IMR-90 (cell line): ENCODE results near the gene SERBP1. TPM values are rescaled to one million over a fixed set of nuclear protein-coding genes. Genes with fewer than 3 reads are reported as not detected.
A peak's percentile ranks its signal among the peaks of the same experiment; 100 is the strongest.

Experiments
- ATAC-seq: fragments of 200-7000 bp; cut with Tn5 transposase; 2 replicates; pipeline ENCODE4 v1.9.1; 2020; ENCODE audit warnings: low read depth, mild to moderate bottlenecking, moderate library complexity
- BruUV-seq: library from RNA; stranded (reverse); fragments of 400-500 nt; replicated peaks from 2 replicates; lab custom pipeline; 2021; lab: Mats Ljungman, UMichigan
- CTCF ChIA-PET: fragments of 300-600 bp; formaldehyde crosslinking; extraction: SDS; loops from one replicate; lab custom pipeline; 2021; ENCODE audit warnings: antibody characterized with exemption; lab: Yijun Ruan, JAX
- POLR2A ChIA-PET: fragments of 300-600 bp; sonication (Branson Sonifier 250); formaldehyde crosslinking; loops from one replicate; lab custom pipeline; 2022; ENCODE audit warnings: antibody characterized with exemption; ENCODE audit not compliant: unreplicated experiment; lab: Charles Lee
- DNase-seq: peaks from one replicate; pipeline ENCODE4 v3.0.0; 2013
- H2AFZ ChIP-seq: replicated peaks from 2 replicates; pipeline ENCODE3; 2013; ENCODE audit warnings: low read length, mild to moderate bottlenecking; ENCODE audit not compliant: poor library complexity
- H2AK5ac ChIP-seq: 2 replicates; pipeline ENCODE4 v1.6.1; 2013; ENCODE audit warnings: low read depth, low read length, inconsistent platforms
- H2AK9ac ChIP-seq: replicated peaks from 2 replicates; pipeline ENCODE3; 2013; ENCODE audit warnings: mild to moderate bottlenecking, low read depth, low read length, moderate library complexity; ENCODE audit not compliant: poor library complexity
- H2BK120ac ChIP-seq: 2 replicates; pipeline ENCODE4 v1.6.1; 2013; ENCODE audit warnings: low read depth, low read length, inconsistent platforms
- H2BK15ac ChIP-seq: 3 replicates; pipeline ENCODE4 v1.6.1; 2013; ENCODE audit warnings: low read depth, low read length, inconsistent platforms
- H2BK20ac ChIP-seq: 2 replicates; pipeline ENCODE4 v1.6.1; 2013; ENCODE audit warnings: low read depth, mild to moderate bottlenecking, inconsistent platforms, low read length, moderate library complexity
- H2BK5ac ChIP-seq: 2 replicates; pipeline ENCODE4 v1.6.1; 2013; ENCODE audit warnings: mild to moderate bottlenecking, low read depth, low read length, inconsistent platforms; ENCODE audit not compliant: poor library complexity, severe bottlenecking
- H3K14ac ChIP-seq: replicated peaks from 2 replicates; pipeline ENCODE4 v1.6.1; 2013; ENCODE audit warnings: low read depth, low read length, inconsistent platforms
- H3K18ac ChIP-seq: 2 replicates; pipeline ENCODE4 v1.6.1; 2013; ENCODE audit warnings: low read depth, low read length, control low read depth
- H3K23ac ChIP-seq: 2 replicates; pipeline ENCODE4 v1.6.1; 2013; ENCODE audit warnings: low read depth, low read length, inconsistent platforms
- H3K27ac ChIP-seq: 2 replicates; pipeline ENCODE4 v1.5.1; 2013; ENCODE audit warnings: mild to moderate bottlenecking, control low read depth, low read length; ENCODE audit not compliant: insufficient read depth
- H3K27me3 ChIP-seq: 2 replicates; pipeline ENCODE4 v1.6.1; 2013; ENCODE audit warnings: low read length; ENCODE audit not compliant: control insufficient read depth, insufficient read depth
- H3K36me3 ChIP-seq: 2 replicates; pipeline ENCODE4 v1.6.1; 2013; ENCODE audit warnings: low read length, mixed read lengths; ENCODE audit not compliant: control insufficient read depth, insufficient read depth
- H3K4ac ChIP-seq: 2 replicates; pipeline ENCODE4 v1.6.1; 2013; ENCODE audit warnings: low read depth, low read length, inconsistent platforms
- H3K4me1 ChIP-seq: 2 replicates; pipeline ENCODE4 v1.6.1; 2013; ENCODE audit warnings: low read length, mixed read lengths; ENCODE audit not compliant: control insufficient read depth, insufficient read depth
- H3K4me2 ChIP-seq: 2 replicates; pipeline ENCODE4 v1.6.1; 2013; ENCODE audit warnings: low read depth, mild to moderate bottlenecking, control low read depth, low read length, moderate library complexity
- H3K4me3 ChIP-seq: 2 replicates; pipeline ENCODE4 v1.5.1; 2013; ENCODE audit warnings: low read depth, mild to moderate bottlenecking, control low read depth, low read length, moderate library complexity; ENCODE audit not compliant: insufficient read depth
- H3K56ac ChIP-seq: 2 replicates; pipeline ENCODE4 v1.6.1; 2013; ENCODE audit warnings: low read length, inconsistent platforms; ENCODE audit not compliant: insufficient read depth; ENCODE audit errors: extremely low read depth
- H3K79me1 ChIP-seq, 2 experiments: 2 replicates each; pipeline ENCODE4 v1.6.1; 2013; ENCODE audit warnings: low read length in 2 of 2, inconsistent platforms in 1 of 2, low read depth in 1 of 2
- H3K9ac ChIP-seq: 2 replicates; pipeline ENCODE4 v1.6.1; 2013; ENCODE audit warnings: low read depth, low read length, control low read depth
- H3K9me1 ChIP-seq: 2 replicates; pipeline ENCODE4 v1.6.1; 2013; ENCODE audit warnings: low read length, inconsistent platforms; ENCODE audit not compliant: insufficient read depth
- H3K9me3 ChIP-seq: 2 replicates; pipeline ENCODE4 v1.6.1; 2013; ENCODE audit warnings: low read length; ENCODE audit not compliant: control insufficient read depth, insufficient read depth
- H4K20me1 ChIP-seq: 2 replicates; pipeline ENCODE4 v1.6.1; 2013; ENCODE audit warnings: low read length, inconsistent platforms; ENCODE audit not compliant: insufficient read depth
- H4K5ac ChIP-seq: 2 replicates; pipeline ENCODE4 v1.6.1; 2013; ENCODE audit warnings: mild to moderate bottlenecking, low read depth, low read length, control low read depth
- H4K8ac ChIP-seq, 2 experiments: 2 replicates each; pipeline ENCODE4 v1.6.1; 2013; ENCODE audit warnings: low read depth in 2 of 2, low read length in 2 of 2, control low read depth in 1 of 2, inconsistent platforms in 1 of 2
- H4K91ac ChIP-seq: 2 replicates; pipeline ENCODE4 v1.6.1; 2013; ENCODE audit warnings: low read depth, low read length, inconsistent platforms; ENCODE audit not compliant: insufficient read depth
- CHD1 ChIP-seq: IDR thresholded peaks from 2 replicates; pipeline ENCODE4 v1.6.1; 2012; ENCODE audit warnings: low read depth, low read length, improper control_type of control experiment
- FOS ChIP-seq: fragments of 150-350 bp; IDR thresholded peaks from 2 replicates; pipeline ENCODE4 v1.6.1; 2016; ENCODE audit warnings: low read depth, low read length
- MXI1 ChIP-seq: IDR thresholded peaks from 2 replicates; pipeline ENCODE4 v1.6.1; 2012; ENCODE audit warnings: low read depth, mild to moderate bottlenecking, low read length, moderate library complexity, borderline replicate concordance
- RCOR1 ChIP-seq: IDR thresholded peaks from 2 replicates; pipeline ENCODE4 v1.6.1; 2012; ENCODE audit warnings: mild to moderate bottlenecking, low read length, improper control_type of control experiment; ENCODE audit not compliant: insufficient replicate concordance
- RFX5 ChIP-seq: IDR thresholded peaks from 2 replicates; pipeline ENCODE4 v1.8.0; 2012; ENCODE audit warnings: low read depth, mild to moderate bottlenecking, low read length, moderate library complexity
- SMC3 ChIP-seq: fragments of 150-350 bp; IDR thresholded peaks from 2 replicates; pipeline ENCODE4 v1.6.1; 2016; ENCODE audit warnings: low read depth, mild to moderate bottlenecking, antibody characterized with exemption, low read length, moderate library complexity
- WGBS, 2 experiments: methylation state at CpG; one replicate each; pipeline versions ENCODE4 v1.1.5 to v1.1.7; 2013; ENCODE audit warnings: missing lambda C conversion rate in 2 of 2; ENCODE audit not compliant: insufficient read length in 1 of 2; ENCODE audit errors: extremely low coverage in 2 of 2; 5-methylcytosine and 5-hydroxymethylcytosine counted together
- dilution Hi-C: fragments of 300-500 bp; cut with HindIII; formaldehyde crosslinking; loops from one replicate; pipeline ENCODE4 v1.14.3; 2018; ENCODE audit warnings: low sequenced_read_pairs; ENCODE audit not compliant: unreplicated experiment
- in situ Hi-C: fragments of 300-500 bp; cut with MboI; formaldehyde crosslinking; loops from 3 replicates; pipeline ENCODE4 v1.14.3; 2019; ENCODE audit warnings: low sequenced_read_pairs, inconsistent platforms, mixed read lengths
- intact Hi-C: fragments of 100-400 bp; cut with micrococcal nuclease; formaldehyde crosslinking; loops from 2 replicates; pipeline ENCODE4 v1.10.0; 2022
- polyA plus RNA-seq, 3 experiments: library from polyadenylated mRNA; depleted of rRNA; stranded (reverse); fragments of >200 nt; gene quantifications; 2 replicates each; pipeline ENCODE4 v1.2.3, GENCODE V29; 2012; ENCODE audit warnings: low replicate concordance in 1 of 3
- total RNA-seq: library from RNA; depleted of rRNA; stranded (reverse); fragments of >200 nt; gene quantifications from 2 replicates; pipeline ENCODE4 v1.2.3, GENCODE V29; 2012
- TF ChIP-seq, protein P1 (sequence below): fragments of 150-350 bp; IDR thresholded peaks from 2 replicates; pipeline ENCODE4 v1.6.1; 2016; ENCODE audit warnings: low read depth, mild to moderate bottlenecking, low read length, moderate library complexity, borderline replicate concordance
- TF ChIP-seq, protein P2 (sequence below): conservative IDR thresholded peaks from 2 replicates; pipeline ENCODE4 v1.5.1; 2012; ENCODE audit warnings: mild to moderate bottlenecking, low read depth, low read length, improper control_type of control experiment

Gene SERBP1
- total and polyA plus RNA-seq, 2 of the 4 experiments (the other 2 are of a cell fraction), result 94.1 to 153 TPM

GRCh38 chr1:67429011-67429527 is 1.1 kb downstream of the SERBP1 start:
- Histone ChIP-seq H3K14ac (peak overlapping the region; percentile 75), H3K56ac (peak overlapping the region; percentile 75), H3K18ac (no peak overlapping the region), H3K9me3 (no peaks in the 10 kb centered on the region), H3K27me3 (no peaks in the 10 kb centered on the region), H3K27ac (peak overlapping the region; percentile 81), H3K4me3 (peak overlapping the region; percentile 99), H4K91ac (no peak overlapping the region; the same call in 1 of the 2 replicates), H3K9ac (peak overlapping the region; percentile 87), H2BK120ac (no peak overlapping the region), H3K4ac (peak overlapping the region; percentile 84; the same call in 1 of the 2 replicates), H2AK9ac (peak overlapping the region; percentile 65), H2AK5ac (peak overlapping the region; percentile 3; the same call in 1 of the 2 replicates), H3K4me1 (no peaks in the 10 kb centered on the region), H3K9me1 (no peaks in the 10 kb centered on the region; the same call in 1 of the 2 replicates), H3K4me2 (peak overlapping the region; percentile 81), H4K5ac (no peak overlapping the region), H4K8ac (no peak overlapping the region; a peak in 1 of 4 replicates), H2BK15ac (no peak overlapping the region), H3K36me3 (peaks cover 10% of the 10 kb centered on the region), H4K20me1 (peaks cover 41% of the 10 kb centered on the region), H2BK20ac (no peak overlapping the region), H3K23ac (peak overlapping the region; percentile 69), H2BK5ac (peak overlapping the region; percentile 71), H3K79me1 (peaks cover 0 to 5% of the 10 kb centered on the region in 2 experiments; a peak in 1 of 4 replicates), H2AFZ (no peak overlapping the region)
- in situ Hi-C loops, result no loop called here
- ATAC-seq (no peak), DNase-seq (no peak)
- CTCF ChIA-PET, result interaction anchor here (0.6 to 0.7 kb wide), 2 partner anchors 82 to 91 kb away, joined by 3 to 4 read pairs; no protein-coding TSS in a partner anchor
- dilution Hi-C loops, result no loop called here
- 0% methylated on average over 10 of the region's 25 CpGs; no CpG with 5 or more reads in 1 of the 2 experiments for WGBS, 2 experiments
- no TSS peak for BruUV-seq
- intact Hi-C loops, result no loop called here
- no peak for TF ChIP-seq FOS
- TF ChIP-seq, protein P1, sequence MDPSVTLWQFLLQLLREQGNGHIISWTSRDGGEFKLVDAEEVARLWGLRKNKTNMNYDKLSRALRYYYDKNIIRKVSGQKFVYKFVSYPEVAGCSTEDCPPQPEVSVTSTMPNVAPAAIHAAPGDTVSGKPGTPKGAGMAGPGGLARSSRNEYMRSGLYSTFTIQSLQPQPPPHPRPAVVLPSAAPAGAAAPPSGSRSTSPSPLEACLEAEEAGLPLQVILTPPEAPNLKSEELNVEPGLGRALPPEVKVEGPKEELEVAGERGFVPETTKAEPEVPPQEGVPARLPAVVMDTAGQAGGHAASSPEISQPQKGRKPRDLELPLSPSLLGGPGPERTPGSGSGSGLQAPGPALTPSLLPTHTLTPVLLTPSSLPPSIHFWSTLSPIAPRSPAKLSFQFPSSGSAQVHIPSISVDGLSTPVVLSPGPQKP, result no peak
- TF ChIP-seq CHD1, result no peak
- TF ChIP-seq, protein P2, sequence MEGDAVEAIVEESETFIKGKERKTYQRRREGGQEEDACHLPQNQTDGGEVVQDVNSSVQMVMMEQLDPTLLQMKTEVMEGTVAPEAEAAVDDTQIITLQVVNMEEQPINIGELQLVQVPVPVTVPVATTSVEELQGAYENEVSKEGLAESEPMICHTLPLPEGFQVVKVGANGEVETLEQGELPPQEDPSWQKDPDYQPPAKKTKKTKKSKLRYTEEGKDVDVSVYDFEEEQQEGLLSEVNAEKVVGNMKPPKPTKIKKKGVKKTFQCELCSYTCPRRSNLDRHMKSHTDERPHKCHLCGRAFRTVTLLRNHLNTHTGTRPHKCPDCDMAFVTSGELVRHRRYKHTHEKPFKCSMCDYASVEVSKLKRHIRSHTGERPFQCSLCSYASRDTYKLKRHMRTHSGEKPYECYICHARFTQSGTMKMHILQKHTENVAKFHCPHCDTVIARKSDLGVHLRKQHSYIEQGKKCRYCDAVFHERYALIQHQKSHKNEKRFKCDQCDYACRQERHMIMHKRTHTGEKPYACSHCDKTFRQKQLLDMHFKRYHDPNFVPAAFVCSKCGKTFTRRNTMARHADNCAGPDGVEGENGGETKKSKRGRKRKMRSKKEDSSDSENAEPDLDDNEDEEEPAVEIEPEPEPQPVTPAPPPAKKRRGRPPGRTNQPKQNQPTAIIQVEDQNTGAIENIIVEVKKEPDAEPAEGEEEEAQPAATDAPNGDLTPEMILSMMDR, result no peak
- TF ChIP-seq SMC3, result no peak
- no peak for TF ChIP-seq RCOR1
- TF ChIP-seq MXI1, result peak; percentile 99
- TF ChIP-seq RFX5, result no peak
- POLR2A ChIA-PET, result no interaction called here
